DND-41 (cell line): ENCODE results near the gene NUMA1.
A peak's percentile ranks its signal among the peaks of the same experiment; 100 is the strongest.

Experiments used
- ATAC-seq: fragments of 200-7000 bp; cut with Tn5 transposase; 3 replicates; pipeline ENCODE4 v1.9.1; 2021; ENCODE audit warnings: low read depth; ENCODE audit not compliant: insufficient read depth
- DNase-seq: peaks from one replicate; pipeline ENCODE4 v3.0.0-alpha.2; 2020
- H2AFZ ChIP-seq: 2 replicates; pipeline ENCODE4 v1.6.0; 2012; ENCODE audit warnings: low read depth, low read length
- H3K27ac ChIP-seq: 2 replicates; pipeline ENCODE4 v1.5.1; 2012; ENCODE audit warnings: low read length, inconsistent platforms
- H3K27me3 ChIP-seq: fragments of 200-600 bp; sonication (generic); 2 replicates; pipeline ENCODE4 v1.6.0; 2012; ENCODE audit warnings: low read length, mild to moderate bottlenecking, inconsistent platforms; ENCODE audit not compliant: insufficient read depth, poor library complexity
- H3K36me3 ChIP-seq: 2 replicates; pipeline ENCODE4 v1.5.1; 2012; ENCODE audit warnings: low read length, inconsistent platforms; ENCODE audit not compliant: insufficient read depth
- H3K4me1 ChIP-seq: 2 replicates; pipeline ENCODE4 v1.5.1; 2012; ENCODE audit warnings: mild to moderate bottlenecking, low read length; ENCODE audit not compliant: insufficient read depth
- H3K4me2 ChIP-seq: 2 replicates; pipeline ENCODE4 v1.6.0; 2012; ENCODE audit warnings: mild to moderate bottlenecking, moderate library complexity, low read length, inconsistent platforms; ENCODE audit not compliant: insufficient read depth
- H3K4me3 ChIP-seq, 2 experiments: fragments of 200-600 bp in 1 of 2; shearing (Covaris generic) in 1 of 2; 2 replicates each; pipeline ENCODE4 v1.5.1; 2012 to 2016; ENCODE audit warnings: inconsistent platforms in 2 of 2, low read length in 2 of 2, mild to moderate bottlenecking in 2 of 2, low read depth in 1 of 2, moderate library complexity in 1 of 2
- H3K79me2 ChIP-seq: 2 replicates; pipeline ENCODE4 v1.6.0; 2012; ENCODE audit warnings: low read length, inconsistent platforms; ENCODE audit not compliant: insufficient read depth
- H3K9ac ChIP-seq: 2 replicates; pipeline ENCODE4 v1.6.0; 2012; ENCODE audit warnings: low read depth, mild to moderate bottlenecking, inconsistent platforms, low read length, moderate library complexity
- H3K9me3 ChIP-seq: 2 replicates; pipeline ENCODE4 v1.5.1; 2012; ENCODE audit warnings: low read length, moderate library complexity, mild to moderate bottlenecking, inconsistent platforms; ENCODE audit not compliant: insufficient read depth, severe bottlenecking
- H4K20me1 ChIP-seq: 2 replicates; pipeline ENCODE4 v1.6.0; 2012; ENCODE audit warnings: low read length; ENCODE audit not compliant: insufficient read depth
- CTCF ChIP-seq: IDR thresholded peaks from 2 replicates; pipeline ENCODE4 v1.5.1; 2012; ENCODE audit warnings: borderline replicate concordance, low read length, moderate library complexity, mild to moderate bottlenecking; ENCODE audit not compliant: poor library complexity, severe bottlenecking; ENCODE audit errors: extremely low read depth
- EZH2 ChIP-seq: IDR thresholded peaks from 3 replicates; pipeline ENCODE4 v1.6.1; 2012; ENCODE audit warnings: borderline replicate concordance, low read depth, mild to moderate bottlenecking, moderate library complexity, low read length, inconsistent platforms; ENCODE audit not compliant: severe bottlenecking

NUMA1 gene

GRCh38 chr11:71979094-71979493 lies 101.2 kb downstream of the NUMA1 start:
- Histone ChIP-seq H3K4me3 (no peak overlapping the region), H3K9ac (no peak overlapping the region), H3K4me1 (no peaks in the 10 kb centered on the region), H3K36me3 (peaks cover 40% of the 10 kb centered on the region; the same call in 1 of the 2 replicates), H4K20me1 (no peaks in the 10 kb centered on the region; the same call in 1 of the 2 replicates), H3K9me3 (no peaks in the 10 kb centered on the region), H3K27ac (no peak overlapping the region), H3K27me3 (no peaks in the 10 kb centered on the region), H2AFZ (no peak overlapping the region), H3K79me2 (no peaks in the 10 kb centered on the region), H3K4me2 (no peak overlapping the region)
- DNase-seq (no peak), ATAC-seq (no peak)
- TF ChIP-seq EZH2 (no peak), CTCF (no peak)

- Histone ChIP-seq H3K79me2 (no peaks in the 10 kb centered on the region), H3K27me3 (no peaks in the 10 kb centered on the region), H3K4me3 (no peak overlapping the region), H3K4me1 (no peaks in the 10 kb centered on the region), H2AFZ (no peak overlapping the region), H3K9ac (no peak overlapping the region), H3K9me3 (no peaks in the 10 kb centered on the region), H3K27ac (no peak overlapping the region), H3K4me2 (no peak overlapping the region), H3K36me3 (peaks cover 29% of the 10 kb centered on the region; the same call in 1 of the 2 replicates), H4K20me1 (no peaks in the 10 kb centered on the region; the same call in 1 of the 2 replicates)
- no peak for TF ChIP-seq EZH2
- peak; percentile 80 for TF ChIP-seq CTCF
- ATAC-seq, result peak; percentile 74
- peak; percentile 58 for DNase-seq
These were observed 102.5 kb downstream of the NUMA1 start for GRCh38 chr11:71977743-71978418.

GRCh38 chr11:71977090-71977489 lies 103.3 kb downstream of the NUMA1 start:
- no peaks in the 10 kb centered on the region for H3K9me3 ChIP-seq
- H2AFZ ChIP-seq, result no peak overlapping the region
- no peaks in the 10 kb centered on the region for H3K27me3 ChIP-seq
- TF ChIP-seq CTCF (no peak), EZH2 (no peak)
- no peak overlapping the region for H3K4me3 ChIP-seq
- ATAC-seq (no peak), DNase-seq (no peak)
- no peak overlapping the region for H3K9ac ChIP-seq
- no peak overlapping the region for H3K4me2 ChIP-seq
- no peak overlapping the region for H3K27ac ChIP-seq
- peaks cover 21% of the 10 kb centered on the region; the same call in 1 of the 2 replicates for H3K36me3 ChIP-seq
- no peaks in the 10 kb centered on the region; the same call in 1 of the 2 replicates for H4K20me1 ChIP-seq
- H3K79me2 ChIP-seq, result no peaks in the 10 kb centered on the region
- no peaks in the 10 kb centered on the region for H3K4me1 ChIP-seq
